GM12874 (cell line): ENCODE data around the gene TSHZ1.

Experiments
- TF ChIP-seq, protein P1 (sequence below): IDR thresholded peaks from 2 replicates; pipeline ENCODE4 v1.5.1; 2011; ENCODE audit warnings: low read depth, mild to moderate bottlenecking, control low read depth, low read length, moderate library complexity; ENCODE audit not compliant: insufficient read depth

The TSHZ1 gene

DNA sequence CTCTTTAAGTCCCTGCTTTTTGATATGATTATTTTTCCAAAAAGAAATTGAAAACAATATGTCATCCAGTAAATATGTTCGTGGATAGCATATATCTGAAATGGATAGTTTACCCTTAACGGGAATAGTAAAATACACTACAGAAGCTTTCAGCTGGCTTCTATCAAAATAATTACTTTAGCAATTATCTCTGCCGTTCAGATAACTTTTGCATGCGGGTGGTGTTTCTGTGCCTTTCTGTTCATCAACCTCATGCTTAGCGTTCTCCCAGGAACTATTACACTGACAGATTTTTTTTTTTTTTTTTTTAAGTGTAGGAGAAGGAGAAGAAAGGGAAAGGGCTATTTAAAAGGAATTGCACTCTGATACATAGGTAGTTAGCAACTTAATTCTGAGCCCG, 53.6 kb downstream of the TSHZ1 start:
- TF ChIP-seq, protein P1, sequence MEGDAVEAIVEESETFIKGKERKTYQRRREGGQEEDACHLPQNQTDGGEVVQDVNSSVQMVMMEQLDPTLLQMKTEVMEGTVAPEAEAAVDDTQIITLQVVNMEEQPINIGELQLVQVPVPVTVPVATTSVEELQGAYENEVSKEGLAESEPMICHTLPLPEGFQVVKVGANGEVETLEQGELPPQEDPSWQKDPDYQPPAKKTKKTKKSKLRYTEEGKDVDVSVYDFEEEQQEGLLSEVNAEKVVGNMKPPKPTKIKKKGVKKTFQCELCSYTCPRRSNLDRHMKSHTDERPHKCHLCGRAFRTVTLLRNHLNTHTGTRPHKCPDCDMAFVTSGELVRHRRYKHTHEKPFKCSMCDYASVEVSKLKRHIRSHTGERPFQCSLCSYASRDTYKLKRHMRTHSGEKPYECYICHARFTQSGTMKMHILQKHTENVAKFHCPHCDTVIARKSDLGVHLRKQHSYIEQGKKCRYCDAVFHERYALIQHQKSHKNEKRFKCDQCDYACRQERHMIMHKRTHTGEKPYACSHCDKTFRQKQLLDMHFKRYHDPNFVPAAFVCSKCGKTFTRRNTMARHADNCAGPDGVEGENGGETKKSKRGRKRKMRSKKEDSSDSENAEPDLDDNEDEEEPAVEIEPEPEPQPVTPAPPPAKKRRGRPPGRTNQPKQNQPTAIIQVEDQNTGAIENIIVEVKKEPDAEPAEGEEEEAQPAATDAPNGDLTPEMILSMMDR, result no peak

DNA sequence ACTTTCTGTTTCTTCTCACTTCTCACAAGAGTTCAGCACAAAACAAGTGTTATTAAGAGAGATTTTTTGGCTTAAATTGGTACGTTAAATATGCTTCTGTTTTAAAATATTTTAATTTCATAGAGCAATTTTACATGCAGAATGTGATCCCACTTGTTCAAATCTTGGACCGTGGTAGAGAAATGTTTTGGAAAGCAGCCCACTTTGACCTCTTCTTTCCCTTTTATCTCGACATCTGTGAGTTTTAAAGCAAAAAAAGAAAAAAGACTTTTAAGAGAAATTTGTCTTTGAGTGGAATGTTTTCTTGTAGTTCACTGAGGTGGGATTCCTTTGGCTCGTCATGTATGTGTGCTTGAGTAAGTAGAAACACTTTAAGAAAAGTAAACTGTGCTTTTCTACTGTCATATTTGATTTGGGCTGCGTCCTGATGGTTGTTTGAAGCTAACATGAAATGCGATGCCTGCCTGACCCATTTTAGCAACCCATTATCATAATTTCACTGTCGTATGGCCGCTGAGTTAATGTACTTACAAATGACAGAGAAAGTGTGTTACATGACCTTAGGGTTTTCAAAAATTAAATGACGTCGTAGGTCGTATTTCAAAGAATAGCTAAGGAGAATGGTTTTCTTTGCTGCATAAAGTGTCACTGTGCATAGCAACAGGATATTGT, 54.5 kb downstream of the TSHZ1 start:
- TF ChIP-seq, protein P1, result no peak

DNA sequence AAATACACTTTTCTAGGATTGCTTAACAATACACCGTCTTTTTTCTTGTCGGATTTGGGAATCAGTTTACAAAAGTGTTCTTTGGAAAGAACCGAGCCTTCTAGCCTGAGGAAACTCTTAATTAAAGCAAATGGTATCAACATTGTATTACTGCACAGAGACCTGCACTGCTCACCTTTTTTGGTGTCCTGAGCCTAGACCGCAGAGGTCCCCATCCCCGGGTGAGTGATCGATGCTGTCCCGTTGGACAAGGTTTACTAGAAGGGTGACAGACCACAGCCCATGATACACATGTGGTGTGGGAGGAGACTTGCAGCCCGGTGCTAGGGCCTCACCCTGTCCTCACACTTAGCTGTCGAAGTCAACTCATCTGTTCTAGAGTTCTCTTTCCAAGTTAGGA, 55.3 kb downstream of the TSHZ1 start:
- TF ChIP-seq, protein P1, result no peak

DNA sequence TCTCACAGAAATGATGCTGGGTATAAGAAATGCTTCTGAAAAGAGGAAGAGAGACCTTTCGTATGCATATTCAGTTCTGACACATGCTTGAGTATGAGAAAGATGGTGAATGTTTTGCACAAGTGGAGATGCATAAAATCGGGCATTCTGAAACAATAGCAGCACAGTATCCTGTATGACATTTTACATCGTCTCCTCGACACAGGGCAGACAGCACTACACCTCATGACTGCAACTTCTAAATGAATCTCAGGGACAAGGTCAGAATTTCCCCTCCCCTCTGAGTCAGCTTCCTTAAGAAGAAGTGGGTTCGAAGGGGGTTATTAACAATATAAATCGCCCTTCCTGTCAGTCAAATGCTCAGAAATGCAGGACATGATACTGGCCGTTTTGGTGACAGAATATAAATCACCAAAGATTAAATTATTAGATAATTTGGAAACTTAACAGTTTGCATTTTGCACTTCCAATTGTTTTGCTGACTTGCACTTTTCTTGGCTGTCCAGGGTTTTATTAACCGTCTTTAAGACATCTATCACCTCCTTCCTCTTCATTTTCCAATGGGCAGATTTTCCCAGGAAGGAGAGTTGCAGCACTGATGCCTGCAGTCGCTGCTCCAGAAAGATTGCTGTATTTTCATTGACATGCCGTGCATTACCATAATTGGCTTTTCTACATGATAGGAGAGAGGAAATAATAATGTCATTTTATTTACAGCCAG, 57.2 kb downstream of the TSHZ1 start:
- TF ChIP-seq, protein P1, result no peak

DNA sequence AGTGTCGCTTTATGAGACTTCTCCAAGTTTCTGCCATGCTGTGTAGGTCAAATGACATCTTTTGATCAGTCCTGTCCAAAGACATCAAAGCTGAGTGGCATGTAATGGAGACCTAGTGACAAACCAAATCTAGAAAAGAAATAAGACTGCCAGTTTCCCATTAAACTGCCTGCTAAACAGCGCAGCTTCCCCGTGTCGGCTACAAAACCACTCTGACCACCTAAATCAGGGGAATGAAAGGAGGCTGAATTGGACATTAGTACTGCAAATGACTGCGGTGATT, 57.7 kb downstream of the TSHZ1 start:
- TF ChIP-seq, protein P1, result no peak

DNA sequence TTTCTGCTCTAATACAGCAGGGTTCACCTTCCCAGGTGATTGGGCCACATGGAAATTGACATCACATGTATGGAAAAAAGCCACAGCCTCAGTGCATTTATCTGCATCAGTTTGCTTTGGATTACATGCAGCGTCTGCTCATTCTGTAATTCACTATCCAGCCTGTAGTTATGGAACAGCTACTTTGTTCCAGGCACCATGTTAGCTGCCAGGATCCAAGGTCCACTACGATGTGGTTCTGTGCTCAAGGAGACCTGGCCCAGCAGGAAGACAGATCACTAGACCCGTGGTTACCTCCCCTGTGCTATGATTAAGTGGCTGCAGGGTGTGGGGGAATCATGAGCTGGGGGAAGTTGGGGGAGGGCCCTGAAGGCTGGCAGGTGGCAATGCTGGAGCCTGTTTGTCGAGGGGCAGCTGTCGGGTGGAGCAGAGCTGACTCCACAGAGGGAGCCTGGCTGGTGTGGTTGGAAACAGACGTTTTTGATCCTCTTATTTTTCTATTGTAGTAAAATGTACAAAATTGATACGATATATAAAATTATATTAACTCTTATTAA, 58.6 kb downstream of the TSHZ1 start:
- TF ChIP-seq, protein P1, result no peak

DNA sequence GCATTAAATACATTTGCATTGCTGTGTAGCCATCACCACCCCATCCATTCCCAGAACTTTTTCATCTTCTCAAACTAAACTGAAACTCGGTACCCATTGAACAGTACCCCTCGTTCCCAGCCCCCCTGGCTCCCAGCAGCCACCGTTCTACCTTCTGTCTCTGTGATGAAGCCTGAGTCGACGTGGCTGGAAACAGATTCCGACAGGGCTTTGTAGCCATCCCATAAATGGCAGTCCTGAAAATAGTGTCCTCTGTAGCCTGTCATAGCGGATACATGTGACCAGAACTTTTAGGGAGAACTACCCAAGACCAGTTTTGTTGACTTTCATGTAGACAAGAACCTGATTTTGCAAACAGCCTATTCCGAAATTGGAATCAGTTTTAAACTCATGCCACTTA, 59.1 kb downstream of the TSHZ1 start:
- TF ChIP-seq, protein P1, result no peak
